HCT116 (cell line): Measurements from ENCODE around the gene MEIOB. TPM values are rescaled to one million over a fixed set of nuclear protein-coding genes. Genes with fewer than 3 reads are reported as not detected.

Experiments
- ATAC-seq: fragments of 200-7000 bp; cut with Tn5 transposase; 2 replicates; pipeline ENCODE4 v1.9.1; 2020; ENCODE audit warnings: mild to moderate bottlenecking, moderate library complexity
- BruUV-seq: library from RNA; stranded (reverse); fragments of 400-500 nt; replicated peaks from 2 replicates; lab custom pipeline; 2021; lab: Mats Ljungman, UMichigan
- CTCF ChIA-PET: fragments of 300-600 bp; sonication (Branson Sonifier 250); formaldehyde crosslinking; loops from one replicate; lab custom pipeline; 2021; ENCODE audit warnings: antibody characterized with exemption; lab: Charles Lee
- POLR2A ChIA-PET: fragments of 300-600, 350-600 bp; sonication (Branson Sonifier 250); formaldehyde crosslinking; loops from one replicate; lab custom pipeline; 2021; ENCODE audit warnings: antibody characterized with exemption; lab: Charles Lee
- RAD21 ChIA-PET, 2 experiments: fragments of 300-600 bp; sonication (Branson Sonifier 250); formaldehyde crosslinking; loops; one replicate each; lab custom pipeline; 2023; ENCODE audit warnings: low total read pairs in 2 of 2; ENCODE audit not compliant: uncharacterized antibody in 2 of 2, unreplicated experiment in 2 of 2, low non-redundant PET in 1 of 2; lab: Charles Lee
- DNase-seq: peaks from one replicate; pipeline ENCODE4 v3.0.0-alpha.2; 2010; ENCODE audit warnings: low read depth, low spot score
- H2AFZ ChIP-seq: fragments of 200-600 bp; shearing (Covaris generic), sonication (generic); 2 replicates; pipeline ENCODE4 v1.6.1; 2017; ENCODE audit warnings: low read depth, mixed run types, mixed read lengths, antibody characterized with exemption, low read length; ENCODE audit not compliant: poor library complexity, severe bottlenecking
- H3K27ac ChIP-seq: 2 replicates; pipeline ENCODE4 v1.5.1; 2012; ENCODE audit warnings: low read depth, low read length
- H3K27me3 ChIP-seq: fragments of 200-600 bp; sonication (generic); 2 replicates; pipeline ENCODE4 v1.6.1; 2016; ENCODE audit warnings: mixed run types, low read length, mixed read lengths; ENCODE audit not compliant: insufficient read depth
- H3K36me3 ChIP-seq, 2 experiments: fragments of 200-500 bp in 1 of 2; fragments of 200-600 bp in 1 of 2; sonication (Bioruptor generic) in 1 of 2; sonication (generic) in 1 of 2; 2 replicates each; pipeline versions ENCODE4 v1.5.1 to v1.6.1; 2014 to 2016; ENCODE audit warnings: low read length in 2 of 2, inconsistent platforms in 1 of 2, mixed read lengths in 1 of 2, mixed run types in 1 of 2; ENCODE audit not compliant: insufficient read depth in 2 of 2, control insufficient read depth in 1 of 2
- H3K4me1 ChIP-seq, 2 experiments: fragments of 200-600 bp in 1 of 2; sonication (generic) in 1 of 2; 2 replicates each; pipeline versions ENCODE4 v1.5.1 to v1.6.1; 2012 to 2017; ENCODE audit warnings: low read length in 2 of 2, inconsistent platforms in 1 of 2, mild to moderate bottlenecking in 1 of 2, mixed read lengths in 1 of 2, mixed run types in 1 of 2, moderate library complexity in 1 of 2; ENCODE audit not compliant: insufficient read depth in 2 of 2, control insufficient read depth in 1 of 2
- H3K4me2 ChIP-seq: fragments of 200-600 bp; sonication (generic); 2 replicates; pipeline ENCODE4 v1.6.1; 2017; ENCODE audit warnings: mixed run types, low read length, mixed read lengths
- H3K4me3 ChIP-seq, 2 experiments: fragments of 200-600 bp in 1 of 2; sonication (generic) in 1 of 2; replicated peaks in 1 of 2; 2 replicates each; pipeline ENCODE4 v1.5.1; 2011 to 2016; ENCODE audit warnings: low read length in 2 of 2, control low read depth in 1 of 2, low read depth in 1 of 2, mild to moderate bottlenecking in 1 of 2, mixed read lengths in 1 of 2, mixed run types in 1 of 2
- H3K79me2 ChIP-seq: fragments of 200-600 bp; sonication (generic); 2 replicates; pipeline ENCODE4 v1.6.1; 2017; ENCODE audit warnings: mild to moderate bottlenecking, mixed run types, low read length, moderate library complexity, mixed read lengths; ENCODE audit not compliant: insufficient read depth
- H3K9ac ChIP-seq: fragments of 200-600 bp; sonication (generic); 2 replicates; pipeline ENCODE4 v1.6.1; 2016; ENCODE audit warnings: low read length, mixed read lengths
- H3K9me2 ChIP-seq: fragments of 200-600 bp; sonication (generic), shearing (Covaris generic); 2 replicates; pipeline ENCODE4 v1.6.1; 2017; ENCODE audit warnings: mixed run types, mild to moderate bottlenecking, moderate library complexity; ENCODE audit not compliant: insufficient read depth
- H3K9me3 ChIP-seq, 2 experiments: fragments of 200-500 bp in 1 of 2; fragments of 200-600 bp in 1 of 2; sonication (Bioruptor generic) in 1 of 2; sonication (generic) in 1 of 2; 2 replicates each; pipeline ENCODE4 v1.6.1; 2014 to 2017; ENCODE audit warnings: low read length in 2 of 2, mixed read lengths in 2 of 2, inconsistent platforms in 1 of 2, low read depth in 1 of 2, mild to moderate bottlenecking in 1 of 2, mixed run types in 1 of 2, moderate library complexity in 1 of 2; ENCODE audit not compliant: control insufficient read depth in 1 of 2, insufficient read depth in 1 of 2
- H4K20me1 ChIP-seq: fragments of 200-600 bp; sonication (generic), shearing (Covaris generic); 2 replicates; pipeline ENCODE4 v1.6.1; 2017; ENCODE audit warnings: mixed run types, mild to moderate bottlenecking, moderate library complexity; ENCODE audit not compliant: insufficient read depth
- ATF3 ChIP-seq: IDR thresholded peaks from 2 replicates; pipeline ENCODE4 v1.6.1; 2012
- EGR1 ChIP-seq: IDR thresholded peaks from 2 replicates; pipeline ENCODE4 v1.6.1; 2012; ENCODE audit warnings: low read depth
- FOSL1 ChIP-seq: IDR thresholded peaks from 2 replicates; pipeline ENCODE4 v1.6.1; 2012; ENCODE audit warnings: low read depth
- JUND ChIP-seq: IDR thresholded peaks from 2 replicates; pipeline ENCODE4 v1.6.1; 2012
- POLR2A ChIP-seq: IDR thresholded peaks from 2 replicates; pipeline ENCODE4 v1.7.0; 2011; ENCODE audit warnings: borderline replicate concordance; ENCODE audit not compliant: insufficient read depth, insufficient read length; ENCODE audit errors: extremely low read depth
- POLR2AphosphoS5 ChIP-seq: IDR thresholded peaks from 2 replicates; pipeline ENCODE4 v1.6.1; 2011; ENCODE audit warnings: mild to moderate bottlenecking, low read depth, low read length, moderate library complexity
- SP1 ChIP-seq: IDR thresholded peaks from 2 replicates; pipeline ENCODE4 v1.6.1; 2012; ENCODE audit warnings: low read depth
- SRF ChIP-seq: IDR thresholded peaks from 2 replicates; pipeline ENCODE4 v1.6.1; 2012; ENCODE audit warnings: low read depth
- TCF7L2 ChIP-seq: IDR thresholded peaks from 2 replicates; pipeline ENCODE4 v1.7.0; 2011; ENCODE audit warnings: borderline replicate concordance, inconsistent platforms; ENCODE audit not compliant: insufficient read depth, insufficient read length; ENCODE audit errors: extremely low read depth
- YY1 ChIP-seq: IDR thresholded peaks from 2 replicates; pipeline ENCODE4 v1.6.1; 2011; ENCODE audit warnings: low read length, low read depth, moderate library complexity, mild to moderate bottlenecking; ENCODE audit not compliant: insufficient replicate concordance; ENCODE audit errors: extremely low read depth
- ZFX ChIP-seq: fragments of 450-650 bp; IDR thresholded peaks from 2 replicates; pipeline ENCODE4 v1.6.1; 2017
- ZNF274 ChIP-seq: fragments of 200-500 bp; sonication (Bioruptor generic); IDR thresholded peaks from 2 replicates; pipeline ENCODE4 v1.6.1; 2014; ENCODE audit warnings: mild to moderate bottlenecking, low read depth, low read length, inconsistent platforms
- intact Hi-C: fragments of 100-400 bp; cut with micrococcal nuclease; formaldehyde crosslinking; loops from 2 replicates; pipeline ENCODE4 v1.10.0; 2022
- total RNA-seq: library from RNA; stranded (reverse); gene quantifications from one replicate; pipeline ENCODE4 v1.2.1, GENCODE V29; 2021; ENCODE audit not compliant: unreplicated experiment
- TF ChIP-seq, protein P1 (sequence below): IDR thresholded peaks from 2 replicates; pipeline ENCODE4 v1.6.1; 2012; ENCODE audit warnings: low read depth
- TF ChIP-seq, protein P2 (sequence below), 3 experiments: fragments of 200-600 bp in 1 of 3; sonication (generic) in 1 of 3; IDR thresholded peaks in 2 of 3; conservative IDR thresholded peaks in 1 of 3; 2 replicates each; pipeline ENCODE4 v1.5.1; 2012 to 2017; ENCODE audit warnings: low read depth in 2 of 3, low read length in 2 of 3, antibody characterized with exemption in 1 of 3, borderline replicate concordance in 1 of 3, control low read depth in 1 of 3, mild to moderate bottlenecking in 1 of 3, mixed read lengths in 1 of 3, mixed run types in 1 of 3, moderate library complexity in 1 of 3; ENCODE audit not compliant: insufficient read depth in 1 of 3

Gene MEIOB
- total RNA-seq, 1 experiment from 2014 or later, result 0.59 TPM

- TF ChIP-seq, protein P1, sequence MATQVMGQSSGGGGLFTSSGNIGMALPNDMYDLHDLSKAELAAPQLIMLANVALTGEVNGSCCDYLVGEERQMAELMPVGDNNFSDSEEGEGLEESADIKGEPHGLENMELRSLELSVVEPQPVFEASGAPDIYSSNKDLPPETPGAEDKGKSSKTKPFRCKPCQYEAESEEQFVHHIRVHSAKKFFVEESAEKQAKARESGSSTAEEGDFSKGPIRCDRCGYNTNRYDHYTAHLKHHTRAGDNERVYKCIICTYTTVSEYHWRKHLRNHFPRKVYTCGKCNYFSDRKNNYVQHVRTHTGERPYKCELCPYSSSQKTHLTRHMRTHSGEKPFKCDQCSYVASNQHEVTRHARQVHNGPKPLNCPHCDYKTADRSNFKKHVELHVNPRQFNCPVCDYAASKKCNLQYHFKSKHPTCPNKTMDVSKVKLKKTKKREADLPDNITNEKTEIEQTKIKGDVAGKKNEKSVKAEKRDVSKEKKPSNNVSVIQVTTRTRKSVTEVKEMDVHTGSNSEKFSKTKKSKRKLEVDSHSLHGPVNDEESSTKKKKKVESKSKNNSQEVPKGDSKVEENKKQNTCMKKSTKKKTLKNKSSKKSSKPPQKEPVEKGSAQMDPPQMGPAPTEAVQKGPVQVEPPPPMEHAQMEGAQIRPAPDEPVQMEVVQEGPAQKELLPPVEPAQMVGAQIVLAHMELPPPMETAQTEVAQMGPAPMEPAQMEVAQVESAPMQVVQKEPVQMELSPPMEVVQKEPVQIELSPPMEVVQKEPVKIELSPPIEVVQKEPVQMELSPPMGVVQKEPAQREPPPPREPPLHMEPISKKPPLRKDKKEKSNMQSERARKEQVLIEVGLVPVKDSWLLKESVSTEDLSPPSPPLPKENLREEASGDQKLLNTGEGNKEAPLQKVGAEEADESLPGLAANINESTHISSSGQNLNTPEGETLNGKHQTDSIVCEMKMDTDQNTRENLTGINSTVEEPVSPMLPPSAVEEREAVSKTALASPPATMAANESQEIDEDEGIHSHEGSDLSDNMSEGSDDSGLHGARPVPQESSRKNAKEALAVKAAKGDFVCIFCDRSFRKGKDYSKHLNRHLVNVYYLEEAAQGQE, result no peak
- TF ChIP-seq ZNF274 (no peak), JUND (no peak), SP1 (no peak), SRF (no peak), YY1 (no peak), POLR2AphosphoS5 (no peak), TCF7L2 (no peak)
- TF ChIP-seq, protein P2, sequence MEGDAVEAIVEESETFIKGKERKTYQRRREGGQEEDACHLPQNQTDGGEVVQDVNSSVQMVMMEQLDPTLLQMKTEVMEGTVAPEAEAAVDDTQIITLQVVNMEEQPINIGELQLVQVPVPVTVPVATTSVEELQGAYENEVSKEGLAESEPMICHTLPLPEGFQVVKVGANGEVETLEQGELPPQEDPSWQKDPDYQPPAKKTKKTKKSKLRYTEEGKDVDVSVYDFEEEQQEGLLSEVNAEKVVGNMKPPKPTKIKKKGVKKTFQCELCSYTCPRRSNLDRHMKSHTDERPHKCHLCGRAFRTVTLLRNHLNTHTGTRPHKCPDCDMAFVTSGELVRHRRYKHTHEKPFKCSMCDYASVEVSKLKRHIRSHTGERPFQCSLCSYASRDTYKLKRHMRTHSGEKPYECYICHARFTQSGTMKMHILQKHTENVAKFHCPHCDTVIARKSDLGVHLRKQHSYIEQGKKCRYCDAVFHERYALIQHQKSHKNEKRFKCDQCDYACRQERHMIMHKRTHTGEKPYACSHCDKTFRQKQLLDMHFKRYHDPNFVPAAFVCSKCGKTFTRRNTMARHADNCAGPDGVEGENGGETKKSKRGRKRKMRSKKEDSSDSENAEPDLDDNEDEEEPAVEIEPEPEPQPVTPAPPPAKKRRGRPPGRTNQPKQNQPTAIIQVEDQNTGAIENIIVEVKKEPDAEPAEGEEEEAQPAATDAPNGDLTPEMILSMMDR (IDR thresholded peaks at IDR 0.05 in 2 of 3, conservative IDR thresholded peaks at IDR 0.05 in 1 of 3; ENCODE audit: borderline replicate concordance in 1 of 3, insufficient read depth in 1 of 3, low read depth in 2 of 3, low read length in 2 of 3), result no peak
These were observed 61.4 kb downstream of the MEIOB start (continued) for GRCh38 chr16:1810536-1810935.

- H3K79me2 ChIP-seq, result no peaks in the 10 kb centered on the region
- ATAC-seq (no peak), DNase-seq (no peak)
- TF ChIP-seq ZFX (no peak), POLR2A (no peak), POLR2AphosphoS5 (no peak), ATF3 (no peak), EGR1 (no peak), FOSL1 (no peak)
- no peaks in the 10 kb centered on the region for H3K36me3 ChIP-seq
- no peak overlapping the region for H3K4me3 ChIP-seq
- no peak overlapping the region for H3K27ac ChIP-seq
- no peaks in the 10 kb centered on the region for H3K9me2 ChIP-seq
- no peaks in the 10 kb centered on the region for H3K27me3 ChIP-seq
- H3K4me2 ChIP-seq, result no peak overlapping the region
- H3K4me1 ChIP-seq, result peaks cover 6 to 10% of the 10 kb centered on the region in 2 experiments; a peak in 3 of 4 replicates
- ChIA-PET RAD21 (no interaction called here), POLR2A (no interaction called here), CTCF (no interaction called here)
- intact Hi-C loops, result no loop called here
- H3K9ac ChIP-seq, result no peak overlapping the region
- H3K9me3 ChIP-seq, result no peaks in the 10 kb centered on the region
- no TSS peak for BruUV-seq
- H2AFZ ChIP-seq, result no peak overlapping the region
- H4K20me1 ChIP-seq, result no peaks in the 10 kb centered on the region
These were observed 61.9 kb downstream of the MEIOB start for GRCh38 chr16:1810106-1810505.
